Measurements from ENCODE around the gene KIAA1210.
"Not testable (repeated sequence)": the region's sequence is repeated elsewhere in the genome, so short reads cannot be mapped to it uniquely, and the experiment has no call there.

KIAA1210 gene

DNA sequence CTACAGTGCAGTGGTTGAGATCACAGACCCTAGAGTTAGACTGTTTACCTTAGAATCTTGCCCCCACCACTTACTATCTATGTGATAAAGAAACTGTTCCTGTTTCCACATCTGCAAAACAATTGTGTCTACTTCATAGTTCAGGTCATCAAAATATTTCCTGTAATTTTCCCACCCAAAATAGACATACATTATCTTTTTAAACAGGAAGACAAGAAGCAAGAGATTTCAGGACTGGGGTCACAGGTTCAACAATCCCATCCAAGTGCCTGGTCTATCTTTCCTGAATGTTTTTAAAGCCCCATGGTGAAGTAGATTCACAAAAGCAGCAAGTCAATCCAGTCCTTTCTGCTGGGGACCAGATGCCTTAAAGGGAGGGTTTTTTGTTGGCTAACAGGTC is 96.6 kb downstream of the KIAA1210 start:
- DNase-seq: no peak

DNA sequence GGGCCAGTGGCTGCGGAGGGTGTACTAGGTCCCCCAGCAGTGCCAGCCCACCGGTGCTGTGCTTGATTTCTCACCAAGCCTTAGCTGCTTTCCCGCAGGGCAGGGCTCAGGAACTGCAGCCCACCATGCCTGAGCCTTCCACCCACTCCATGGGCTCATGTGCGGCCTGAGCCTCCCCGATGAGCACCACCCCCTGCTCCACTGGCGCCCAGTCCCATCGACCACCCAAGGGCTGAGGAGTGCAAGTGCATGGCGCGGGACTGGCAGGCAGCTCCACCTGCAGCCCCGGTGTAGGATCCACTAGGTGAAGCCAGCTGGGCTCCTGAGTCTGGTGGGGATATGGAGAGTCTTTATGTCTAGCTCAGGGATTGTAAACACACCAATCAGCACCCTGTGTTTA is 98.0 kb downstream of the KIAA1210 start:
- not testable (repeated sequence) for DNase-seq

DNA sequence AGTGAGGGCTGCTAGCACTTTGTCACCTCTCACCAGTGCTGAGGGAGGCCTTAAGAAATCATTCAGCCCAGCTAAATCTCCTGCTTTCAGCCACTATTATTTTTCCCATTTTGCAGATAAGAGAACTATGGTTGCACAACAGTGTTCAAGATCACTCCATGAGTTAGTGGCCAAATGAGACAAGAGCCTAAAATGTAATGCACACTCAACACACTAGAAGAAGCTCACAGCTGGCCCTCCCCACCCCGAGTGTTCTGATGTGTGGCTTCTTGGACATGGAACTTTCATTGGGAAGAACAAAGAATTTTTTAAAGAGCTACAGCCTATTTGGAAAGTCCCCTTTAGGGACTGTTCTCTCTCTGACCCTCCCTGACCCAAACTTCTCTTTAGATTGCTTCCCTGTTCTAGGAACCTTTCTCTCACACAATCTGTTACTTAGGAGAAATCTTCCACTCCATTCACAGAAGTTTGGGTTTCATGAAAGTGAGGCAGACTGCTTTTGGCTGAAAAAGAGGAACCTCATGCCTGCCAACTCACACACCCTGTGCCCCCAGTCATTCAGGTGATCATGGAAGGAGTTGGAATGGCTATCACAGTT is 98.8 kb downstream of the KIAA1210 start:
- DNase-seq: no peak

Data from activated CD8-positive, alpha-beta memory T cell treated with anti-CD3 and anti-CD28 coated beads, Interleukin-2, amount 50 U/mL, for 48 hours (primary cell).